CD8-positive, alpha-beta memory T cell (primary cell): ENCODE data around the gene ASPSCR1. TPM values are rescaled to one million over a fixed set of nuclear protein-coding genes. Genes with fewer than 3 reads are reported as not detected.
A peak's percentile ranks its signal among the peaks of the same experiment; 100 is the strongest.

ENCODE experiments used
- CTCF ChIA-PET: fragments of 350-600 bp; sonication (Branson Sonifier 250); formaldehyde crosslinking; loops from one replicate; lab custom pipeline; 2021; ENCODE audit warnings: antibody characterized with exemption; lab: Charles Lee
- POLR2A ChIA-PET: fragments of 350-600 bp; sonication (Branson Sonifier 250); formaldehyde crosslinking; loops from one replicate; lab custom pipeline; 2021; ENCODE audit warnings: antibody characterized with exemption; lab: Charles Lee
- DNase-seq, 5 donors: peaks; one replicate each; pipeline versions ENCODE4 v3.0.0 to v3.0.0-alpha.2; 2020 to 2022; ENCODE audit warnings: mixed read lengths in 1 of 5
- H3K27ac ChIP-seq: one replicate; pipeline ENCODE4 v1.7.0; 2013; ENCODE audit warnings: low read depth, mild to moderate bottlenecking, low read length, moderate library complexity
- H3K27me3 ChIP-seq: 2 replicates; pipeline ENCODE4 v1.7.0; 2013; ENCODE audit warnings: low read length, mild to moderate bottlenecking; ENCODE audit not compliant: insufficient read depth, poor library complexity, severe bottlenecking
- H3K36me3 ChIP-seq: 2 replicates; pipeline ENCODE4 v1.7.0; 2013; ENCODE audit warnings: mild to moderate bottlenecking, low read length, moderate library complexity; ENCODE audit not compliant: insufficient read depth
- H3K4me1 ChIP-seq: 2 replicates; pipeline ENCODE4 v1.7.0; 2013; ENCODE audit warnings: mild to moderate bottlenecking, low read length, moderate library complexity; ENCODE audit not compliant: insufficient read depth
- H3K4me3 ChIP-seq: 2 replicates; pipeline ENCODE4 v1.7.0; 2013; ENCODE audit warnings: mild to moderate bottlenecking, low read length
- H3K9me3 ChIP-seq: 2 replicates; pipeline ENCODE4 v1.7.0; 2013; ENCODE audit warnings: mild to moderate bottlenecking, low read length
- H3K27ac Mint-ChIP-seq, 8 donors: one replicate each; pipeline ENCODE4 v1.8.0; 2020 to 2021; ENCODE audit warnings: mixed read lengths in 8 of 8, mild to moderate bottlenecking in 6 of 8, inconsistent platforms in 3 of 8, moderate library complexity in 3 of 8
- H3K27me3 Mint-ChIP-seq, 2 donors: one replicate each; pipeline ENCODE4 v1.8.0; 2020 to 2021; ENCODE audit warnings: mixed read lengths in 2 of 2, mild to moderate bottlenecking in 1 of 2, moderate library complexity in 1 of 2
- H3K36me3 Mint-ChIP-seq, 3 donors: one replicate each; pipeline ENCODE4 v1.8.0; 2020 to 2021; ENCODE audit warnings: mixed read lengths in 3 of 3, inconsistent platforms in 1 of 3, mild to moderate bottlenecking in 1 of 3
- H3K4me1 Mint-ChIP-seq, 3 donors: one replicate each; pipeline ENCODE4 v1.8.0; 2020 to 2021; ENCODE audit warnings: mixed read lengths in 3 of 3, inconsistent platforms in 1 of 3, mild to moderate bottlenecking in 1 of 3
- H3K4me3 Mint-ChIP-seq, 7 donors: one replicate each; pipeline ENCODE4 v1.8.0; 2020 to 2021; ENCODE audit warnings: mixed read lengths in 7 of 7, mild to moderate bottlenecking in 6 of 7, moderate library complexity in 4 of 7, inconsistent platforms in 2 of 7
- H3K9me3 Mint-ChIP-seq, 5 donors: one replicate each; pipeline ENCODE4 v1.8.0; 2020 to 2022; ENCODE audit warnings: mixed read lengths in 5 of 5, mild to moderate bottlenecking in 3 of 5, moderate library complexity in 2 of 5, inconsistent platforms in 1 of 5
- polyA plus RNA-seq: library from polyadenylated mRNA; unstranded; fragments of 300-500 nt; fragmentation: Illumina TruSeq; gene quantifications from one replicate; pipeline ENCODE4 v1.2.3, GENCODE V29; 2021
- total RNA-seq, 2 experiments: library from RNA; stranded (reverse); gene quantifications; one replicate each; pipeline ENCODE4 v1.2.3, GENCODE V29; 2021

Gene ASPSCR1
- total and polyA plus RNA-seq, 3 experiments from 2014 or later, result 29.2 to 35.9 (median 32.0) TPM

GRCh38 chr17:82045936-82046484 lies 68.6 kb downstream of the ASPSCR1 start:
- no peak overlapping the region for H3K27ac ChIP-seq
- H3K27me3 Mint-ChIP-seq, result no peaks in the 10 kb centered on the region
- H3K9me3 Mint-ChIP-seq, result no peaks in the 10 kb centered on the region
- CTCF ChIA-PET, result no interaction called here
- H3K27ac Mint-ChIP-seq, result no peak overlapping the region
- POLR2A ChIA-PET, result no interaction called here
- H3K36me3 ChIP-seq, result no peaks in the 10 kb centered on the region
- peaks cover 0 to 17% (median 2%) of the 10 kb centered on the region in 3 donors for H3K36me3 Mint-ChIP-seq
- H3K4me1 Mint-ChIP-seq, result peaks cover 0 to 13% (median 10%) of the 10 kb centered on the region in 3 donors
- peaks cover 11% of the 10 kb centered on the region for H3K4me1 ChIP-seq
- H3K4me3 ChIP-seq, result no peak overlapping the region
- DNase-seq, result no peak
- H3K9me3 ChIP-seq, result no peaks in the 10 kb centered on the region
- peak overlapping the region in 1 of 7 donors; percentile 74 for H3K4me3 Mint-ChIP-seq
- H3K27me3 ChIP-seq, result no peaks in the 10 kb centered on the region

DNA sequence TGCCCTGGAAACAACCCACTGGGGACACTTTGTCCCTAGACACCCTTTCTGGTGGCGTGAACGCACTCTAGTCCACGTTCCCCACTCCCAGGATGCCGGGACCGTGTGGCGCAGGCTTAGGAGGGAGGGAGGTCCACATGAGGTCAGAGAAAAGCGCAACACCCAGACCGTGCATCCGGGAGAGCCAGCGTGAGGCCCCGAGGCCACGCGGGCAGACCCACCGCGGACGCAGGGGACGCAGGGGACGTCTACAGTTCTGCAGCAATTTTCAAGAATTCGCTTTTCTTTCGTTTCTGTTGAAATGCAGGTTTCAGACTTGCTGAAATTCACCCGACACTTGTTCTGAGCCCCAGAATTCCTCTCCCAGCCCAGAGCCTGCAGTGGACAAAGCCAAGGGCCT lies 69.5 kb downstream of the ASPSCR1 start:
- Histone ChIP-seq H3K4me3 (no peak overlapping the region), H3K27me3 (no peaks in the 10 kb centered on the region), H3K4me1 (peaks cover 11% of the 10 kb centered on the region), H3K9me3 (no peaks in the 10 kb centered on the region), H3K27ac (no peak overlapping the region), H3K36me3 (no peaks in the 10 kb centered on the region)
- CTCF ChIA-PET, result interaction anchor here (1.4 kb wide), 1 partner anchor 9 kb away, joined by 3 read pairs; the partner anchor contains the start of gene DCXR
- POLR2A ChIA-PET, result no interaction called here
- Mint-ChIP-seq H3K36me3 (peaks cover 0 to 17% (median 2%) of the 10 kb centered on the region in 3 donors), H3K4me3 (peak overlapping the region in 1 of 7 donors; percentile 74), H3K27ac (peak overlapping the region in 1 of 8 donors; percentile 39), H3K4me1 (peaks cover 0 to 13% (median 10%) of the 10 kb centered on the region in 3 donors), H3K27me3 (no peaks in the 10 kb centered on the region), H3K9me3 (no peaks in the 10 kb centered on the region)
- no peak for DNase-seq

DNA sequence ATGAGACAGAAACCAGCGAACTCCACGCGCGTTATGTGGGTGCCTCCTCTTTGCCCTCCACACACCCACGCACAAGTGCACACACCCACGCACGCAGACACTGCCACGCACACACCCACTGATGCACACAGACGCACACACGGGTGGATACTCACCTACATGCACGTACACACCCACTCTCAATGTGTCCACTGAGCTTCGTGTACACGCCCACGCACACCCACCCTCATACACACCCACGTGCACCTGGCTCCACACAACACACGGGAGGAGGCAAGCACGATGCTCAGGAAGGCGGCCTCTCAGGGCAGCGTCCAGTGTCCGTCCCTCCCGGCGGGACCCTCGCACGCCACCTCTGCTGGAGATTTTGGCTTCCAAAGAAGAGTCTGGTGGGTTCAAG lies 70.0 kb downstream of the ASPSCR1 start:
- CTCF ChIA-PET, result interaction anchor here (1.4 kb wide), 1 partner anchor 10 kb away, joined by 3 read pairs; the partner anchor contains the start of gene DCXR
- POLR2A ChIA-PET, result no interaction called here

GRCh38 chr17:82047914-82048570 lies 70.6 kb downstream of the ASPSCR1 start:
- CTCF ChIA-PET, result interaction anchor here (1.4 kb wide), 1 partner anchor 10 kb away, joined by 3 read pairs; the partner anchor contains the start of gene DCXR
- Mint-ChIP-seq H3K9me3 (no peaks in the 10 kb centered on the region), H3K4me3 (peak overlapping the region in 3 of 7 donors; percentile 25 to 74 (median 45)), H3K36me3 (peaks cover 0 to 18% (median 2%) of the 10 kb centered on the region in 3 donors), H3K4me1 (peaks cover 0 to 19% (median 13%) of the 10 kb centered on the region in 3 donors), H3K27me3 (no peaks in the 10 kb centered on the region), H3K27ac (no peak overlapping the region)
- no peak for DNase-seq
- POLR2A ChIA-PET, result no interaction called here
- no peaks in the 10 kb centered on the region for H3K9me3 ChIP-seq
- no peaks in the 10 kb centered on the region for H3K36me3 ChIP-seq
- H3K27me3 ChIP-seq, result no peaks in the 10 kb centered on the region
- no peak overlapping the region for H3K4me3 ChIP-seq
- H3K27ac ChIP-seq, result no peak overlapping the region
- peaks cover 19% of the 10 kb centered on the region for H3K4me1 ChIP-seq

More for the DNA sequence above, 70.0 kb downstream of the ASPSCR1 start:
- DNase-seq, result no peak
- Mint-ChIP-seq H3K27me3 (no peaks in the 10 kb centered on the region), H3K27ac (peak overlapping the region in 1 of 8 donors; percentile 43), H3K4me1 (peaks cover 0 to 13% (median 10%) of the 10 kb centered on the region in 3 donors), H3K9me3 (no peaks in the 10 kb centered on the region), H3K36me3 (peaks cover 0 to 17% (median 2%) of the 10 kb centered on the region in 3 donors), H3K4me3 (peak overlapping the region in 3 of 7 donors; percentile 45 to 74 (median 73))
- Histone ChIP-seq H3K27ac (no peak overlapping the region), H3K36me3 (no peaks in the 10 kb centered on the region), H3K27me3 (no peaks in the 10 kb centered on the region), H3K4me3 (no peak overlapping the region), H3K9me3 (no peaks in the 10 kb centered on the region), H3K4me1 (peaks cover 13% of the 10 kb centered on the region)

- Histone ChIP-seq H3K4me3 (no peak overlapping the region), H3K27me3 (no peaks in the 10 kb centered on the region), H3K9me3 (no peaks in the 10 kb centered on the region), H3K27ac (no peak overlapping the region), H3K36me3 (no peaks in the 10 kb centered on the region), H3K4me1 (peaks cover 25% of the 10 kb centered on the region)
- Mint-ChIP-seq H3K9me3 (no peaks in the 10 kb centered on the region), H3K36me3 (peaks cover 0 to 18% (median 2%) of the 10 kb centered on the region in 3 donors), H3K4me1 (peaks cover 0 to 24% (median 17%) of the 10 kb centered on the region in 3 donors), H3K27me3 (no peaks in the 10 kb centered on the region), H3K27ac (peak overlapping the region in 1 of 8 donors; percentile 47), H3K4me3 (no peak overlapping the region)
- no peak for DNase-seq
- ChIA-PET POLR2A (no interaction called here), CTCF (interaction anchor here (3.6 kb wide), 1 partner anchor 10 kb away, joined by 23 read pairs; the partner anchor contains the start of gene DCXR)
Observed at GRCh38 chr17:82048571-82048971, 71.1 kb downstream of the ASPSCR1 start.

GRCh38 chr17:82049106-82049505 lies 71.7 kb downstream of the ASPSCR1 start:
- Mint-ChIP-seq H3K27me3 (no peaks in the 10 kb centered on the region), H3K36me3 (peaks cover 0 to 20% (median 2%) of the 10 kb centered on the region in 3 donors)
- POLR2A ChIA-PET, result no interaction called here

DNA sequence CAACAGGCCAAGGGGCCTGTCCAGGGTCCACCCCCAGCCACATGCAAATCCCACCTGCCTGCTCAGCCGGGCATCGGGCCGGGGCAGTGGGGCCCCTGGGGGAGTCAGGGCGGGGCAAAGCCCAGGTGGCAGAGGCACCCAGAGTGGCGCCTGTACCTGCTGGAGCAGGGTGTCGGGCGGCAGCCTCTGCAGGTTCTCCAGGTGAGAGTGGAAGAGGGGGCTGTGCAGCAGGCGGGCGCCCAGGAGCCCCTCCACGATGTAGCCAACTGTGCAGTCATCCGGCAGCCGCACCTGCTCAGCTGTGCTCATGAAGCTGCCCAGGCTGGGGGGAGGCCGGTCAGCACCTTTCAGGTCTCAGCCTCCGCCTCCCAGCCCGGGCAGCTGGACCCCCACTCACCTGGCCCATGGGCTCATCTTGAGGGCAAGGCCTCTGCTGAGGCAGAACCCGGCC lies 72.1 kb downstream of the ASPSCR1 start:
- no peaks in the 10 kb centered on the region for H3K27me3 Mint-ChIP-seq
- H3K27me3 ChIP-seq, result no peaks in the 10 kb centered on the region
- peaks cover 0 to 23% (median 2%) of the 10 kb centered on the region in 3 donors for H3K36me3 Mint-ChIP-seq
- H3K4me1 Mint-ChIP-seq, result peaks cover 0 to 26% (median 17%) of the 10 kb centered on the region in 3 donors
- POLR2A ChIA-PET, result no interaction called here
- CTCF ChIA-PET, result interaction anchor here (0.8 to 3.6 kb wide), 2 partner anchors 11 to 105 kb away, joined by 3 to 23 read pairs; partner anchors contain the start of gene DCXR
- no peaks in the 10 kb centered on the region for H3K9me3 Mint-ChIP-seq
- no peak overlapping the region for H3K27ac ChIP-seq
- no peaks in the 10 kb centered on the region for H3K9me3 ChIP-seq
- H3K4me3 ChIP-seq, result no peak overlapping the region
- DNase-seq, result no peak
- peak overlapping the region in 2 of 7 donors; percentile 23 to 34 for H3K4me3 Mint-ChIP-seq
- no peak overlapping the region for H3K27ac Mint-ChIP-seq
- H3K4me1 ChIP-seq, result peaks cover 25% of the 10 kb centered on the region
- H3K36me3 ChIP-seq, result no peaks in the 10 kb centered on the region

More at GRCh38 chr17:82049106-82049505, 71.7 kb downstream of the ASPSCR1 start:
- peak overlapping the region in 4 of 7 donors; percentile 23 to 44 (median 33) for H3K4me3 Mint-ChIP-seq
- no peaks in the 10 kb centered on the region for H3K9me3 Mint-ChIP-seq
- H3K36me3 ChIP-seq, result no peaks in the 10 kb centered on the region
- no peak overlapping the region for H3K27ac Mint-ChIP-seq
- H3K4me3 ChIP-seq, result no peak overlapping the region
- peaks cover 25% of the 10 kb centered on the region for H3K4me1 ChIP-seq
- no peak overlapping the region for H3K27ac ChIP-seq
- H3K27me3 ChIP-seq, result no peaks in the 10 kb centered on the region
- peaks cover 0 to 26% (median 17%) of the 10 kb centered on the region in 3 donors for H3K4me1 Mint-ChIP-seq
- H3K9me3 ChIP-seq, result no peaks in the 10 kb centered on the region
- CTCF ChIA-PET, result interaction anchor here (3.6 kb wide), 1 partner anchor 11 kb away, joined by 23 read pairs; the partner anchor contains the start of gene DCXR
- no peak for DNase-seq
